K562 (cell line): Measurements from ENCODE around the gene COL9A3. TPM values are rescaled to one million over a fixed set of nuclear protein-coding genes. Genes with fewer than 3 reads are reported as not detected.

Experiments
- ARNT ChIP-seq, 2 experiments: fragments of 450-650 bp; IDR thresholded peaks; 2 replicates each; pipeline ENCODE4 v1.6.1; 2016; ENCODE audit warnings: mild to moderate bottlenecking in 1 of 2
- BDP1 ChIP-seq: IDR thresholded peaks from 3 replicates; pipeline ENCODE4 v1.6.1; 2011; ENCODE audit not compliant: insufficient read length, insufficient read depth
- BMI1 ChIP-seq: fragments of 150-350 bp; IDR thresholded peaks from 2 replicates; pipeline ENCODE4 v1.6.1; 2014; ENCODE audit warnings: low read length
- FOXK1 ChIP-seq: sonication (generic); formaldehyde crosslinking; IDR thresholded peaks from 2 replicates; pipeline ENCODE4 v1.8.0; 2022; ENCODE audit warnings: missing genetic modification reagents, mild to moderate bottlenecking, borderline replicate concordance
- GTF2F1 ChIP-seq: IDR thresholded peaks from 2 replicates; pipeline ENCODE4 v1.6.1; 2011; ENCODE audit warnings: low read depth, low read length, improper control_type of control experiment
- HSF4 ChIP-seq: fragments of 250-450 bp; sonication (Bioruptor Pico); IDR thresholded peaks from 2 replicates; pipeline ENCODE4 v2.1.2; 2022; ENCODE audit warnings: mild to moderate bottlenecking, moderate library complexity, borderline replicate concordance
- OTX1 ChIP-seq: fragments of 450-650 bp; formaldehyde crosslinking; IDR thresholded peaks from 2 replicates; pipeline ENCODE4 v1.4.0; 2022; ENCODE audit warnings: mild to moderate bottlenecking
- RBM34 ChIP-seq: fragments of 200-400 bp; formaldehyde crosslinking; IDR thresholded peaks from 2 replicates; pipeline ENCODE4 v1.6.1; 2018; ENCODE audit warnings: low read length, borderline replicate concordance; ENCODE audit not compliant: insufficient read depth
- SLC30A9 ChIP-seq: fragments of 250-450 bp; sonication (Bioruptor Pico); IDR thresholded peaks from 2 replicates; pipeline ENCODE4 v1.8.0; 2022; ENCODE audit warnings: mild to moderate bottlenecking, moderate library complexity
- TAL1 ChIP-seq: fragments of 450-650 bp; IDR thresholded peaks from 2 replicates; pipeline ENCODE4 v1.6.1; 2016; ENCODE audit warnings: mild to moderate bottlenecking
- ZNF143 ChIP-seq: sonication (generic); formaldehyde crosslinking; IDR thresholded peaks from 2 replicates; pipeline ENCODE4 v1.9.0; 2022; ENCODE audit warnings: mild to moderate bottlenecking, missing genetic modification reagents
- polyA plus RNA-seq, 8 experiments: library from polyadenylated mRNA; depleted of rRNA in 4 of 8; stranded (reverse) in 5 of 8; unstranded in 3 of 8; fragments of >200 nt; fragmentation: Nextera tagmentation in 2 of 8; fragmentation: Illumina TruSeq in 1 of 8; extraction: Ambion mirVana in 2 of 8; extraction: Trizol in 1 of 8; gene quantifications; 2 replicates each; pipeline versions ENCODE4 v1.2.1 to v1.2.3, GENCODE V29; 2011 to 2014; ENCODE audit warnings: inconsistent platforms in 1 of 8, missing spikeins in 1 of 8
- total RNA-seq, 7 experiments: library from RNA; depleted of rRNA in 6 of 7; stranded (reverse); fragments of >200 nt in 6 of 7; fragmentation: Illumina TruSeq in 2 of 7; extraction: Trizol in 2 of 7; gene quantifications; 2 replicates each; pipeline versions ENCODE4 v1.2.1 to v1.2.3, GENCODE V29; 2011 to 2021; ENCODE audit warnings: low replicate concordance in 1 of 7
- TF ChIP-seq, protein P1 (sequence below), 2 experiments: IDR thresholded peaks in 1 of 2; conservative IDR thresholded peaks in 1 of 2; 2 replicates each; pipeline ENCODE4 v1.6.1; 2016; ENCODE audit warnings: low read depth in 2 of 2, mild to moderate bottlenecking in 1 of 2, missing compliant biosample characterization in 1 of 2, missing genetic modification characterization in 1 of 2, moderate library complexity in 1 of 2
- TF ChIP-seq, protein P2 (sequence below): fragments of 450-650 bp; IDR thresholded peaks from 2 replicates; pipeline ENCODE4 v1.6.1; 2016; ENCODE audit warnings: borderline replicate concordance

COL9A3 gene
- total and polyA plus RNA-seq, 9 of the 15 experiments (the other 6 are each of a cell fraction or from before 2014, with no cell fraction given): 0.14 to 3.6 (median 0.88) TPM; not detected in 1

DNA sequence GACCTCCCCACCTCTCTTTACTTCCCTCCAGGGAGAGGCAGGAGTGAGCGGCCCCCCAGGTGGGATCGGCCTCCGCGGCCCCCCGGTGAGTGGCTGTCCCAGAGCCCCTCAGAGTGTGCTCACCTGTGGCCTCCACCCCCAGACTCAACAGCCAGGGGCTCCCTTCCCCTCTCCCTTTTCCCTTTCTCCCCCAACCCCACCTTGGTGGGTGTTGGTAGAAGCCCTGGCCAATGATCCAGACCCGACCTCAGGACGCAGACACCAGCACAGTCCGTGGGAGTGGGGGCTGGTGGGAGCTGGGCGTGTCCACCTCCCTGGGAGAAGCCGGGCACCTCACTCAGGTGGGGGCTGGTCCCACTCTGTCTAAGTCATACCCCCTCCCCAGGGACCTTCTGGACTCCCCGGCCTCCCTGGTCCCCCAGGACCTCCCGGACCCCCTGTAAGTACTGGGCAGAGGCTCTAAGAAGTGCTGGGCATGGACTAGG is 4.9 kb downstream of the COL9A3 start (continued):
- no peak for TF ChIP-seq OTX1 (CRISPR knock-in tag)
- no peak for TF ChIP-seq FOXK1 (CRISPR knock-in tag)
- TF ChIP-seq BMI1: no peak
- TF ChIP-seq GTF2F1: no peak
- no peak for TF ChIP-seq RBM34
- TF ChIP-seq SLC30A9 (CRISPR knock-in tag): no peak
- TF ChIP-seq, protein P1, sequence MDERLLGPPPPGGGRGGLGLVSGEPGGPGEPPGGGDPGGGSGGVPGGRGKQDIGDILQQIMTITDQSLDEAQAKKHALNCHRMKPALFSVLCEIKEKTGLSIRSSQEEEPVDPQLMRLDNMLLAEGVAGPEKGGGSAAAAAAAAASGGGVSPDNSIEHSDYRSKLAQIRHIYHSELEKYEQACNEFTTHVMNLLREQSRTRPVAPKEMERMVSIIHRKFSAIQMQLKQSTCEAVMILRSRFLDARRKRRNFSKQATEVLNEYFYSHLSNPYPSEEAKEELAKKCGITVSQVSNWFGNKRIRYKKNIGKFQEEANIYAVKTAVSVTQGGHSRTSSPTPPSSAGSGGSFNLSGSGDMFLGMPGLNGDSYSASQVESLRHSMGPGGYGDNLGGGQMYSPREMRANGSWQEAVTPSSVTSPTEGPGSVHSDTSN (CRISPR knock-in tag; IDR thresholded peaks at IDR 0.05; ENCODE audit: low read depth): no peak
- TF ChIP-seq, protein P1 (tag; conservative IDR thresholded peaks at IDR 0.05; ENCODE audit: low read depth): no peak
- TF ChIP-seq BDP1: no peak
- no peak for TF ChIP-seq HSF4 (CRISPR knock-in tag)
- TF ChIP-seq, protein P2, sequence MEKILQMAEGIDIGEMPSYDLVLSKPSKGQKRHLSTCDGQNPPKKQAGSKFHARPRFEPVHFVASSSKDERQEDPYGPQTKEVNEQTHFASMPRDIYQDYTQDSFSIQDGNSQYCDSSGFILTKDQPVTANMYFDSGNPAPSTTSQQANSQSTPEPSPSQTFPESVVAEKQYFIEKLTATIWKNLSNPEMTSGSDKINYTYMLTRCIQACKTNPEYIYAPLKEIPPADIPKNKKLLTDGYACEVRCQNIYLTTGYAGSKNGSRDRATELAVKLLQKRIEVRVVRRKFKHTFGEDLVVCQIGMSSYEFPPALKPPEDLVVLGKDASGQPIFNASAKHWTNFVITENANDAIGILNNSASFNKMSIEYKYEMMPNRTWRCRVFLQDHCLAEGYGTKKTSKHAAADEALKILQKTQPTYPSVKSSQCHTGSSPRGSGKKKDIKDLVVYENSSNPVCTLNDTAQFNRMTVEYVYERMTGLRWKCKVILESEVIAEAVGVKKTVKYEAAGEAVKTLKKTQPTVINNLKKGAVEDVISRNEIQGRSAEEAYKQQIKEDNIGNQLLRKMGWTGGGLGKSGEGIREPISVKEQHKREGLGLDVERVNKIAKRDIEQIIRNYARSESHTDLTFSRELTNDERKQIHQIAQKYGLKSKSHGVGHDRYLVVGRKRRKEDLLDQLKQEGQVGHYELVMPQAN: no peak
- TF ChIP-seq ARNT (IDR thresholded peaks at IDR 0.05): no peak
- TF ChIP-seq TAL1: no peak
- no peak for TF ChIP-seq ZNF143 (CRISPR knock-in tag)
